Liver (tissue), 3 donors: ENCODE data around the gene IRF4.

Source experiments
- EGR1 ChIP-seq, 2 donors: IDR thresholded peaks; 2 replicates each; pipeline ENCODE4 v1.6.1; 2016 to 2018; ENCODE audit warnings: antibody characterized with exemption in 2 of 2, low read depth in 2 of 2
- RAD21 ChIP-seq, 2 donors: IDR thresholded peaks; 2 replicates each; pipeline ENCODE4 v1.6.1; 2016; ENCODE audit warnings: antibody characterized with exemption in 2 of 2, mild to moderate bottlenecking in 2 of 2
- RXRA ChIP-seq, 2 donors: IDR thresholded peaks; 2 replicates each; pipeline ENCODE4 v1.6.1; 2017 to 2018; ENCODE audit warnings: antibody characterized with exemption in 2 of 2, mild to moderate bottlenecking in 1 of 2
- TAF1 ChIP-seq: conservative IDR thresholded peaks from 2 replicates; pipeline ENCODE4 v1.6.1; 2016; ENCODE audit warnings: antibody characterized with exemption, mild to moderate bottlenecking
- TF ChIP-seq, protein P1 (sequence below): fragments of 150-350 bp; IDR thresholded peaks from 2 replicates; pipeline ENCODE4 v1.5.1; 2017; ENCODE audit warnings: improper control_type of control experiment, low read depth, low read length; ENCODE audit not compliant: missing input control
- donor health status: healthy.
- donor health status: healthy.

DNA sequence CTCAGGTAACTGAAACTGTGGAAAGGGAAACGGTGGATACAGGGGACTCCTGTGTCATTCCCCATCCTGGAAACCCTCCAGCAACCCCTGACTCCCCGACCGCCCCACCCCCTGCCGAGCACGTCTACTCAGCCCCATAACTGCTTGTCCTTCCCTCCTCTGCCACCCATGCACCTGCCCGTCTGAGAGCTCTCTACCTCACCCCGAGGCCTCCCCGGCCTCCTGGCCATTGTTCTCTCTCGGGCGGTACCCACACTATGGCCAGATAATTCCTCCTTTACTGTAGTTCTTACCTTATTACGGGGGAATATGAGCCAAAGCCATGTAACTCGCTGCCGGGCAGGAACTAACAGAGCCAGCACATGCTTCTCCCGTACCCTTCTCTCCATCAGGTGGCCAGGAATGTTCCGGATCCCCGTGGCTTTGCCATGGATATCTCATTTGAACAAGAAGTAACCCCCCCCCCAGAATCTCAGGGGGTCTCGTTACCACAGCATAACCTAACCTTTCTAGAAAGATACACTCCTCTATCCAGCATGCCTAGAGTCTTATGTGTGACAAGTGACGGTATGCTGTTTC is 4.8 kb upstream of the IRF4 start:
- TF ChIP-seq TAF1 (no peak), RAD21 (IDR thresholded peaks at IDR 0.05) (no peak), EGR1 (IDR thresholded peaks at IDR 0.05; ENCODE audit: low read depth in 2 of 2) (no peak), RXRA (IDR thresholded peaks at IDR 0.05) (no peak)
- TF ChIP-seq, protein P1, sequence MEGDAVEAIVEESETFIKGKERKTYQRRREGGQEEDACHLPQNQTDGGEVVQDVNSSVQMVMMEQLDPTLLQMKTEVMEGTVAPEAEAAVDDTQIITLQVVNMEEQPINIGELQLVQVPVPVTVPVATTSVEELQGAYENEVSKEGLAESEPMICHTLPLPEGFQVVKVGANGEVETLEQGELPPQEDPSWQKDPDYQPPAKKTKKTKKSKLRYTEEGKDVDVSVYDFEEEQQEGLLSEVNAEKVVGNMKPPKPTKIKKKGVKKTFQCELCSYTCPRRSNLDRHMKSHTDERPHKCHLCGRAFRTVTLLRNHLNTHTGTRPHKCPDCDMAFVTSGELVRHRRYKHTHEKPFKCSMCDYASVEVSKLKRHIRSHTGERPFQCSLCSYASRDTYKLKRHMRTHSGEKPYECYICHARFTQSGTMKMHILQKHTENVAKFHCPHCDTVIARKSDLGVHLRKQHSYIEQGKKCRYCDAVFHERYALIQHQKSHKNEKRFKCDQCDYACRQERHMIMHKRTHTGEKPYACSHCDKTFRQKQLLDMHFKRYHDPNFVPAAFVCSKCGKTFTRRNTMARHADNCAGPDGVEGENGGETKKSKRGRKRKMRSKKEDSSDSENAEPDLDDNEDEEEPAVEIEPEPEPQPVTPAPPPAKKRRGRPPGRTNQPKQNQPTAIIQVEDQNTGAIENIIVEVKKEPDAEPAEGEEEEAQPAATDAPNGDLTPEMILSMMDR: no peak
